NCI-H1930 (cell line): Measurements from ENCODE around the gene FCRL5.

Experiments used
- DNase-seq, 2 experiments: peaks; one replicate each; lab custom pipeline; 2025; lab: John Stamatoyannopoulos, UW

FCRL5 gene

DNA sequence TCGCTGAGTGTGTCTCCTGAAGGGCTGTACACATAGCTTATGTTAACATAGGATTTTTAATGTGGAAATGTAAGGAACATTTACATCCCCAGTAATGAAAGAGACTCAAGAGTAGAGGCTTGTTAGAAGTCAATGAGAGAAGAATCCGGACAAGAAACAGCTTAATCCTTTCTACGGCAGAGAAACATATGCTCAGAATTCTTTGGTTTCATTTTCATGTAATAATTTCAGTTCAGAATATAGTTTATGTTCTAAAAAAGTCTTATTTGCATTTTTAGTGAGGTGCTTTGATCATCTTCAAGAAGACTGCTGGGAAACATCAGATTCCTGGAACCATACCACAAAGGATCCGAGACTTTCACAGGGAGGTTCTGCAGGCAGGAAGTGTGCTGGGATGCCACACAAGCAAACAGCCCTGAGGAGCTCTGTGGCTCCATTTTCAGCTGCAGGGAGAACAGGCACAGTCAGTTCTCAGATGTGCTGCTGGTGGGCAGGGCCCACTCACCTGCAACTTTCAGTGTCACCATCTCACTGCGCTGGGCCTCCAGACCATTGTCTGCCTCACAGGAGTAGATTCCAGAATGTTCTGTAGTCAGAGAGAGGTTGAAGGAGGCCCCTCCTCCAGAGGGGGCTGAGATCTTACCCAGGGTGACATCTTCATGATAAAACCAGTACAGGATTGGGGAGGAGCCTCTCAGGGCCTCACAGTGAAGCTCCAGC lies 28.4 kb downstream of the FCRL5 start:
- no peak for DNase-seq

DNA sequence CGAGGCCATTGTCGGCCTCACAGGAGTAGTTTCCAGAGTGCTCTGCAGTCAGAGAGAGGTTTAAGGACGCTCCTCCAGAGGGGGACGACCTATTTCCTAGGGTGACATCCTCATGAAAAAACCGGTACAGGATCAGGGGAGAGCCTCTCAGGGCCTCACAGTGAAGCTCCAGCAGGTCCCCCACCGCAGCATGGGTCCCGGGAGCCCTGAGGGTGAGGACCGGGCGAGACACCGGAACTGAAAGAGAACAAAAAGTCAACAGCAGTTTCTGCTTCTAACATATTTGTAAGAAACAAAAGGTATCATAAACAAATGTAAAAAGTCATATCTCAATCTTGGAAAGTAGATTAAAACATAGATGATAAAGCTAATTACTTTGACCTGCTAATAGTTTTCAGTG lies 31.3 kb downstream of the FCRL5 start:
- no peak for DNase-seq

DNA sequence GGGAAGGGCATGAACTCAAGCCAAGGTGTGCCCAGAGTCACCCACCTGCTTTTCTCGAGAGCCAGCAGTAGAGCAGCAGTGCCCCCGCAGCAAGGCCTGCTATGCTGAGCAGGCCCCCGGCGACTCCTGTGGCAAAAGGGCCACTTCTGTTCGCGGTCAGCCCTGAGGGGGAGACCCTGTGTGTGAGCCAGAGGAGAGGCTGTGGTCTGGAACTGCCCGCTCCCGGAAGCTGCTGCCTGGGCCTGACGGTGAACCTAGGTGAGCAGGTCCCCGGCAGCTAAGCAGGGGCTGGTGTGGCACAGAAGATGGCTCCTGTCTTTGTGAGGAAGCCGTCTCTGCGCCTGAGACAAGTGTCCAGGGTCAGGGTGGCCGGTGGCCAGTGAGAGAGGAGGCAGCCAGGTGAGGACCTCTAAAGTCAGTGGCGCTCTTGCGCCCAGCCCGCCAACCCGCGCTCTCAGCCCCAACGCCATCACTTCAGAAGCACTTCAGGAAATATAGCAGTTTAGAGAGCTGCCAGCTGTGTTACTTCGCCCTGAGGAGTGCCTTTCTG lies 31.9 kb downstream of the FCRL5 start:
- DNase-seq = no peak

DNA sequence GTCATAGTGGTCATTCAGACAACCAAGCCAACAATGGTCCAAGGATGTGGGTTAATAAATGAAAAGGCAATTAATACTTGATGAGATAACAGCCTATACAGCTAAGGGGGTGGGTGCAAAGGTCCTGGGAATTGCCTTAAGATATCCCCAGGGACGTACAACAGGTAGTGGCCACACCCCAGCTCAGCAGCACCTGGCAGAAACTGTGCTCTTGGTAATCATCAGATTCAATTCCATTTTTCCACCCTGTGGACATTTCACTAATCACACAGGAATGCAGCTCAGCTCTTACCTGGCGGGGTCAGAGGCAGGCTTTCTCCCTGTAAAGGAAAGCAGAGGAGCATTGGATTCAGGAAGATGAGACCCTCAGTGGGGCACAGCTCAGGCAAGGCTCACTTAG lies 32.9 kb downstream of the FCRL5 start:
- DNase-seq = no peak

DNA sequence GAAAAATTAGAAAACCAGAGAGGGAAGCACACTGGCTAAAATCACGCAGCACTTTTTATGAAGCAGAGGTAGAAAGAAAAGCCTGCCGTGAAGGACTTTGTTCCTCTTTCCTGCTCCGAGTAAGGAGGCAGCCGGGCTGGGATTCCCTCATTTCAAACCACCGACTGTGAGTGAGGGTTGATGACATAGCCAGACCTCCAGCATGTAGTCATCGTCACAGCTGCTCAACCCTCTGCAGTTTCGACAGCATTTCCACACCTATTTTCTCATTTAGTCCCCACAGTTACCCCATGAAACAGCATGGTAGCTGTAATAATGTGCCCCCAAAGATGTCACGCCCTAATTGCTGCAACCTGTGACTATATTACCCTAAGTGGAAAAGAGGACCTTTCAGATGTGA lies 35.3 kb downstream of the FCRL5 start:
- no peak for DNase-seq

DNA sequence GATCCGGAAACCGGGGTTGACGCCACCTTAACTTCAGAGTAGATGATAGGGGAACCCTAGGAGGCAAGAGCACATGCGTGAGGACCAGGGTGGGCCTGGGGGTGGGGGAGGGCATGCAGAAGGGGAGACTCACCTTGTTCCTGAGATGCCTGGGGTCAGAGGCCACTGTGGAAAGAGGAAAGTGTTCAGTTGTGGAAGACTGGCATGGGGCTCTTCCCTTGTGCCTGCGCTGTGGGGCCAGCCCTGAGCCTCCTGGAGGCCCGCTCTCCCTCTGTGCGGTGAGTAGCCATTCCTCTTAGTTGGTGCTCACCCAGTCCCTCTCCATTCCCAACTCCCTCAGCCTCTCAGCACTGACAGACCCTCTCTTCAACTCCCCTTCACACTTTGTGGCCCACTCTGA lies 36.6 kb downstream of the FCRL5 start:
- no peak for DNase-seq

DNA sequence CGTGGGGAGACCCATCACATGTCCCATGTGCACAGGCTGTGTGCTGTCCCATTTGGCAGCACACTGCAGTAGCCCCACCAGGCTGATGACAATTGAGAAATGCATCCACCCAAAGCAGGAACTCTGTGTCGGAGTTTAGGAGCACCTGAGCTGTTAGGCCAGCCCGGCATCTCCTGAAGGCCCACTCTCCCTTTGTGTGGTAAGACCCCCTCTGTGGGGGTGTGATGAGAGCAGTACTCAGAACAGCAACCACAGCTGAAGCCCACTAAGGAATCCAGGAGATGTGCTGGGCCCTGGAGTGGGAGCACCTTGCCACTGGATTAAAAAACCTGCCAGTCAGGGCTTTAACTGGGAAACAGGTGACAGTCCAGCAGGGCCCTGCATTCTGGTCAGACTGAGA lies 37.2 kb downstream of the FCRL5 start:
- DNase-seq = no peak

DNA sequence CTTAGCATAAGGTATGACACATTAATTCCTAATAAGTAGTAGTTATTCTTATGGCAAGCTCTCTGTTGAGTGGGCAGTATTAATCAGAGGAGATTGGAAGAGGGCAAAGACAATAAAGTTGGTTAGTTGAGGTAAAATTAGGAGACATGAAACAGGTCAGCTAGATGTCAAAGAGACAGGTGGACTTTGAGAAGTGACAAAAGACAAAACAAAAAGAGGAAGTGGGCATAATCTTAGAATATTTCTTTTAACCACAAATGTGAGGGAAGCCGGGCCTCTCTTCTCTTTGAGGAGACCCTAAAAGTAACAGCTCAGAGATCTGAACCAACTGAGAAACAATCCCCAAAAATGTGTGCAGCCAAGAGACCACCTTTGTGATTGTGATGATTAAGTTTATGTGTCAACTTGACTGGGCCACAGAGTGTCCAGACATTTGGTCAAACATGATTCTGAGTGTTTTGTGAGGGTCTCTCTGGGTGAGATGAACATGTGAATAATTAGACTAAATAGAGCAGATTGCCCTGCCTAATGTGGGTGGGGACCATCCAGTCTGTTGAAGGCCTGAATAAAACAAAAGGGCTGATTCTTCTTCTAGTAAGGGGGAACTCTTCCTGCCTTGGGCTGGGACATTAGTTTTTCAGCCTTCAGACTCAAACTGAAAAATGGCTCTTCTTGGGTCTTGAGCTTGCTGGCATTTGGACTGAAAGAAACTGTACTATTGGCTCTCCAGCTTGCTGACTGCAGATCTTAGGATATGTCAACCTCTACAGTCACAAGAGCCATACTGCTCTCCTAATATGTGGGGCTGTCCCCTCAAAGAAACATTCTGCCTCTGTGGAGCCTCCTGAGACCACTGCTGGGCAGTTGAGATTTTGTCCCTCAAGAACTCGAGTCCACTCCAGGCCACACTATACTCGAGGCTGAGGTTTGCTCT lies 40.0 kb downstream of the FCRL5 start:
- no peak for DNase-seq

DNA sequence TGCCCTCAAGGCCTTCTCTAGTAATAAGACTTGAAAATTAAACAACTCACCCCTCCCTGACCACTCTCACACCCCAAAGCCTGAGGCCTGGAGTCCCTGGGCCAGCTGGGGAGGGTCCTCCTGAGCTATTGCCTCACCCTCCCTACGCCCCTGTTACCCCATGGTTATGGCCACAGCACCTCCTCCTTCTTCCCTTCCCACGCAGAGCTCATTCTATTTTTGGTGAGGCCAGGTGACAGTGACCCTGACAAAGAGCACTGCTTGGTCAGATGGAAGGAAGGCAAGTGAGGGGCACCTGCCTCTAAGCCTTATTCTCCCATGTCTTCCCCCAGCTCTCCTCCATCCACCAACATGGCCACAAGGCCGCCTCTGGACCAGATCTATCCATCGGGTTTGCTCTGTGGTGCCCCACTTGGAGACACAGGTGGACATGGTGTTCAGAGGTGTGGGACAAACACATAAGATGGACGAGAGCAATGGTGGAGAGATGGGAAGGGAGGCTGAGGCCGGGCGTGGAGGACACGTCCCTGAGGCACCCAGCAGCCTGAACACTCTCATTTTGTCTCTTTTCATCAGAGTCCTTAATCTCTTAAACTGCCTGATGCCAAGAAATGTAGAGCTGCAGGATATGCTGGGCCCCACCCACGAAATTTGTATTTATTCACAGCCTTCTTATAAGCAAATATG lies 42.6 kb downstream of the FCRL5 start:
- DNase-seq = no peak

DNA sequence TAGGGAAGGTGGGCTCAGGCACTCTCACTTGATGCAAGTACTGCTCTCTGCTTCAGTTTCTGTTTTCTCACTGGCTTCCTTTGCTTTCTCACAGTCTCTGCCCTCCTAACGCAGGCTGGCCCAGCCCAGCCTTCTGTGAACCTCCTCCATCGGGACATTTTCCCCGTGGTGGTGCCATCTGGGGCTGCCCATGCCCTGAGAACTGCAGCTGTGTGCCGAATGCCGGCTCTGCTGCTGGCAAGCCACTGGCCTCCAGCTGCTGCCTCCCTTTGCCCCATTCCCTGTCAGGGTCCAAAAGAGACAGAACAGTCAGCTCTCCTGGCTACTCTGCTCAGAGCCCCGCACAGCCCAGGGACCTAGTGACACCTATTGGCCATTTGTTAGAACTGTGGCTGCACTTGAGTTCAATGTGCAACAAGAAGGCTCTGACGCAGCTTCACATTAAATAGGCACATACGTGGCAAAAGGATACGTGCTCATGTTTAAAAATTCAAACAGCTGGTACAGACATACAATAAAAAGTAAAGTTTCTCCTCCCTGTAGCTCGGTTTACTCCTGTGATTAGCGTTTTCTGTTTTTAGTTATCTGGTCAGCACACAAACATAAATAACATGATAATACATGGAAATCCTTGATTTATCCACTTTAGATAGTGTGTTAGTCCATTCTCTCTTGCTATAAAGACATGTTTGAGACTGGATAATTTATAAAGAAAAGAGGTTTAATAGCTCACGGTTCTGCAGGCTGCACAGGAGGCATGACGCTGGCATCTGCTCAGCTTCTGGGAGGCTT lies 46.6 kb downstream of the FCRL5 start:
- peak in 1 of 2 experiments; percentile 32 for DNase-seq

DNA sequence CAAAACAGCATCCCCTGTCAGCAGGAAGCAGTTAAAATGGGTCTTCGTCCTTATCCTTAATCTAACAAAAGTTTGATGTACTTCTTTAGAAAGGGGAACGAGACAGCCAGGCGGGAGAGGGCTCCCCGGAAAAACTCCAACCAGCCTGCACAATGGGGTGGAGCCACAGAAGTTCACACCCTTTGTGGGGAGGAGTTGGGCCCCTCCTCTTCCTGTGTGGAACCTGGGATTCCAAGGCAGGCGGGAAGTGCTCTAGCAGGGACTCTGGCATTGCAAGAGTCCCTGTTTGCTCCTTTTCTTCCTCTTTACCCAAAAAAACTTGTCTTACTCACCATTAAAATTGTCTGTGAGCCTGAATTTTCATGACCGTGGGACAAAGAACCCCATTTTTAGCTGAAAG lies 47.7 kb downstream of the FCRL5 start:
- no peak for DNase-seq

DNA sequence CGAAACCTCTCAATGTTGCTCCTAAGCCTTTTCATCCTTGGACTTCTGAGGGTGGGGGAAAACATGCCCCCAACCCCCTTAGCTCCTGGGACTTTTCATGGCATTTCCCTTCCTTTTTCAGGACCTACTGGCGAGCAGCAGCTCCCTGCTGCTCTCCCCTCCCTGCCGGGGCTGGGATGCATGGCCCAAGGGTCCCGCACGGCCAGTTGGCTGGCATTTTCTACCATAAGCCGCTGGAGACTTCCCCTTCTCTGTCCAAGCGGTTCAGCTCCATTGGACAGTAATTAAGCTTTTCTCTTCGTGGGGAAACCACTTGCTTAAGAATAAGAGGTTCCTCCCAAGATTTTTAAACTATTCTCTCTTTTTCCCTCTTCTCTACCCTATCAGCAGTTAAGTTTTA lies 52.8 kb downstream of the FCRL5 start:
- DNase-seq = no peak

DNA sequence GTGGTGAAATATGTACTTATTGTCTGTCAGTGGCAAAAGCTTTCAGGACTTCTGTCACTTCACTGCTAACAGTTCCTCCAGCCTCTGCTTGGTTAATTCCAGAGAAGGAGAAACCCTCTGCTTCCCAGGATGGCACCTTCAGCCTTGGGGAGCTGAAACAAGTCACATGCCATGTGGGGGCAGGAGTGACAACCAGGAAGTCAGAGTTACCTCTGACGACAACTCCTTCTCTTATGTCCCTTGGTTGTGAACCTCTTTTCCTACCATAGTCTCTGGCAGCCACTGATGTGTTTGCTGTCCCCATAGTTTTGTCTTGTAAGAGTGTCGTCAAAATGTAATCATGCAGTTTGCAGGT lies 53.6 kb downstream of the FCRL5 start:
- DNase-seq = no peak

DNA sequence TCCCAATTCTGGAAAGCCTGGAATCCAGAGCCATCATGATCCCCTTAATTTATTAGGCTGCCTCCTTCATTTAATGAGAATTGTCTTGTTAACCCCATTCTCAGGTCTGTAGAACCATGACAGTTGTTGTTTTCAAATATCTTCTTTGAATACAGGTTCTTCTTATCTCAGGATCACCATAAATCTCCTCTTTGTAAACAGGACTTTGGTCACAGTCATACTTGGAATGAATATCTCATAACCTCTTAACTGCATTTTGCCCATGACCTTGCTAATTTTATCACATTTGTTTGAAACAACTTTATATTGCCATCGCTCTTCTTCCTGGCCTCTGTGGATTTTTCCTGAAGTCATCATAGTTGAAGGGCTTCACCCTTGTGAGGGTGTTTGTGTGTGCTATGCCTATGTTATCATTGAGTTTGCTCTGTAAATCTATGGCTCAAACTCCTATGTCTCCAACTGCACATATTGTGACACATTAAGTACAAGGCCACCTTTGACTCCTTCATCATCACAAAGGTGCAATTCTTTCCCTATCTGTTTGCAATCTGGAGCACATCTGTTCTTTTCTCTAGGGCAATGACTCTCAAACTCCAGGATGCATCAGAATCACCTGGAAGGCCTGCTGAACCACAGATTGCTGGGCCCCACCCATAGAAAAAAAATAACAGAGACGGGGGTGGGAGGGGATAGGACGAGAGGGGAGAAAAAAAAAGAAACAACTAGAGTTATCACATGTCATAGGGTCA lies 54.2 kb downstream of the FCRL5 start:
- no peak for DNase-seq

DNA sequence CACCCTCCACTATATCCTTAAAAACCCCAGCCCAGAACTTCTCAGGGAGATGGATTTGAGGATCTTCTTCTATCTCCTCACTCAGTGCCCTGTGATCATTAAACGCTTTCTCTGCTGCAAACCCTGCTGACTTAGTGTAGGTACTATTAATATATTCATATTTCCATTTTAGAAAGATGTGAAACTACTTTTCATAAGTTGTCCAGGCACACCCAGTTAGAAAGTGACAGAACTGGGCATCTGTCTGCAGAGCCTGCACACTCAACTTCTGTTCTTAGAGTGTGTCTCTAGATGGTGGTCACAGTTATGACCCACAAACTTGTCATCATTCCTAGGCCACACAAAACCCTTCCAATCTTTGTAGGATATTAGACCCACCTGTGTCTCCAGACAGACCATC lies 55.0 kb downstream of the FCRL5 start:
- no peak for DNase-seq

DNA sequence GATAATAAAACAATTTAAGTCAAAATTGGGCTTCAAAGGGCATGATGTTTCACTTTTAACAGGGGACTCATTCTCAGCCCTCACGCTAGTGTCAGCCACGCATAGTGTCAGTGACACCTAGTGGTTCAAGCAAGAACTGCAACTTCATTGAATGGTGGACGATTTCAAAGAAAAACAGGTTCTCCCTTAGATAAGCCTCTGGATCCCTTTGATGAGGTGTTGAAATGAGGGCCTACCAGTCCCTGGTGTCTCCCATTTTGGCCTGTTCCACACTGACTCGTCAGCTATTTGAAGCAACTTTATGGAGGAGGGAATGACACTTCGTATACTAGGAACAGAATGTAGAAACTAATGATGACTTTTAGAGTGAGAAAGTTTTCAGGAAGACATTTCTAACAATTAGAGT lies 56.2 kb downstream of the FCRL5 start:
- peak; percentile 14 to 39 for DNase-seq

DNA sequence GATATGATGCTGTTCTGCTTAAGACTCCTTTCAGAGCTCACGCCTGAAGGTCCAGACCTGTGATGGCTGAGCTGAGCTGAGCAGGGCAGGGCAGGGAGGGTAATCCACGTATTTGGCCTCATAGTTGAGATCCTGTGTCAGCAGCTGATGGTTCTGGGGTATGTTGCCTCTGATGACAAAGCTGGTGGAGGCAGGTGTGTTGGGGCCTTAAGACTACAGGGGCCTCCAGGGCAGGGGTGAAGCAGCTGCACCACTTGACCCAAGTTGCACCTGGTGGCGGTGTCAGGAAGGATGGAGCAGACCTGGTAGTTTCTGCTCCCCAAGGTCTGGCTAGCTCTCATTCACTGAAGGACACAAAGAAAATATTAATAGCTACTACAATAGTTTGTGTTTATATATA lies 57.0 kb downstream of the FCRL5 start:
- no peak for DNase-seq

DNA sequence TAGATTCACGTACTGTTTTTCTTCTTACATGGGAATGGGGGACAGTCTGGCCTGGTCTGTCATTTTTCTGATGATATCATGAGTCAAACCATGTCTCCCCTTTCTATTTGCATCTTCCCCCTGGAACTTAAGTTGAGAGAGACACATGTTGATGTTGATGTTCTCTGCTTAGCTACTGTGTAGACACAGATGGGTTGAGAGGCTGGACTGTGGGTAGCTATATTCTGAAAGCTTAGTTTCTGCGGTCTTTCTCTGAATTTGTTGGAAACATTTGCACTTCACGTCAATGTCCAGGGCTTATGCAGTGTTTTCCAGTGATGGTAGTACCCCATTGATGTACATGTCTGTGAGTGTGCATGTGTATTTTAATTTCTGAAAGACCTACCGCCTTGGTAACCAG lies 58.2 kb downstream of the FCRL5 start:
- no peak for DNase-seq

DNA sequence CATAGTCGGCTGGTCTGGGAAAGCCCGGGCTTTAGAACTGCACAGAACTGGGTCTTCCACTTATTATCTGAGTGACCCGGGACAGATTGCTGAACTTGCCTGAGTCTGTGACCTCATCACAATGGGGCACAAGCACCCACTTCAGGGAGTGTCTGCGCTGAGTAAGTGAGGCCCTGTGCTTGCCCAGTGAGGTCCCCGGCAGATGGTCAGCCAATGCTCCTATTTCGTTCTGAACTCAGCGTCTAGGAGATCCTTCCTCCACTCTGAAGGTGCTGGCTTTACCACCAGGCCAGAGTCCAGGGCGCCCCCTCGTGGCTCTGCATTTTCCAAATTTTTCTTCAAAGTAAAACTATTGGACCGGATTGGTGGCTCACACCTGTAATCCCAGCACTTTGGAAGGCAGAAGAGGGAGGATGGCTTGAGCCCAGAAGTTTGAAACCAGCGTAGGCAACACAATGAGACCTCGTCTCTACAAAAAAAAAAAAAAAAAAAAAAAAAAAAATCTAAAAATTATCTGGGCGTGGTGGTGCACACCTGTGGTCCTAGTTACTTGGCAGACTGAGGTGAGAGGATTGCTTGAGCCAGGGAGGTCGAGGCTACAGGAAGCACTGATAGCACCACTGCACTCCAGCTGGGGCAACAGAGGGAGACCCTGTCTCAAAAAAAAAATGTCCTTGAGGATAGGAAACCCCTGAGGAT lies 61.7 kb downstream of the FCRL5 start:
- DNase-seq = peak; percentile 41 to 67

DNA sequence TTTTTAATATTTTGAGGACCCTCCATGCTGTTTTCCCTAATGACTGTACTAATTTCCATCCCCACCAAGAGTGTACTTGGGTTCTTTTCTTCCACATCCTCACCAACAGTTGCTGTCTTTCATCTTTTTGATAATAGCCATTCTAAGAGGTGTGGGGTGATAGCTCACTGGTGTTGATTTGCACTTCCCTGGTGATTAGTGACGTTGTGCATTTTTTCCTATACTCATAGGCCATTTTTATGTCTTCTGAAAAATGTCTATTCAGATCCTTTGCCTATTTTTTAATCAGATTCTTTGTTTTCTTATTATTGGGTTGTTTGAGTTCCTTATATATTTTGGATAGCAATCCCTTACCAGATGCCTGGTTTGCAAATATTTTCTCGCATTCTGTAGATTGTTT lies 64.2 kb downstream of the FCRL5 start:
- DNase-seq = no peak
